Hematopoietic multipotent progenitor cell treated with erythropoietin and hydrocortisone succinate and interleukin-3 and kit ligand, for 4 days (in vitro differentiated cells): ENCODE measurements around the gene TTC21A.
"Not testable (repeated sequence)": the region's sequence is repeated elsewhere in the genome, so short reads cannot be mapped to it uniquely, and the experiment has no call there.

ENCODE experiments used
- DNase-seq: peaks from one replicate; pipeline ENCODE4 v3.0.0-alpha.2; 2015

TTC21A gene

GRCh38 chr3:39150803-39151631 lies 43.5 kb downstream of the TTC21A start:
- DNase-seq = peak; percentile 57

DNA sequence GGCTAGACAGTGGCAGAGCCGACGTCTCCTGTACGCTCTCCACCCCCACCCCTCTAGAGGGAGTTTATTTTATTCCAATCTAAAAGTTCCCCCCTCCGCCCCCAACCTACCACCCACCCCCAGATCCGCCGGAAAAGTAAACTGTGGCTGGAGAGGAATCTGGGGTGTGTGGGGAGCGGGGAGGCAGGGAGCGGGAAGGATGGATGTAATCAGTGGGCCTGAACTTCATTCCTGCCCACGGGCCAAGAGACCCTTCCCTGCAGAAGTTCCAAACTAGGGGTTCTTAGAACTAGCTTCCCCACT lies 46.4 kb downstream of the TTC21A start:
- no peak for DNase-seq

DNA sequence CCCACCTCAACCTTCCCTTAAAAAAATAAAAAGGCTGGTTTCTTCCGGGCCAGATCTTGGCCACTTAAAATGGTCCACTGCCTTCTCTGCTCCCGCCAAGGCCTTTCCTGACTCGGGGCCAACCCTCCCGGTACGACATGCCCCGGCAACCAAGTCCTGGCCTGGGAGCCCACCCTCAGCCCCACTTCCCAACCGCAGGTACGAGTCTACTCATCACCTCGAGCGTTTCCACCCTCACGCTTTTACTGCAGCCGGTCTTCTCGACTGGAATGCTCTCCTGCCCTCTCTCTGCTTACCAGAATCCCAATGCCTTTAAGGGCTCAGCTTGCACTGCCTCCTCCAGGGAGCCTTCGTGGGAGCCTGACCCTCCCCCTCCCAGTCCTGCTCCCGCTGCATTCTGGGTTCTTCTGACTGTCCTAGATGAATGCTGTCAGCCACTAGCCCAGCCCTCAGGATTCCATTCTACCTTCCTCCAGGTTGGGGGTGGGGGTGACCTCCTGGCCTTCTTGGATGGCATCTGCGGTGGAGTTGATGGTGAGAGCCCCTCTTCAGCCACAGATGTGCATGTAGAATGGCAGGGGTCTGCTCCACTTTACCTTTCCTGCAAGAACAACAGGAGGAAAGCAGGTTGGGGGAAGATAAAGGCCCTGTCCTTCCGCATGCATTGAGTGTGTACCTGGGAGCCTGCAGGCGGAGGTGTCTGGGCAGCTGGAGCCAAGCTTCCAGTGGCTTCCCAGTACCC lies 47.0 kb downstream of the TTC21A start:
- no peak for DNase-seq

- DNase-seq = no peak
Measured at GRCh38 chr3:39156421-39156820, 48.9 kb downstream of the TTC21A start.

DNA sequence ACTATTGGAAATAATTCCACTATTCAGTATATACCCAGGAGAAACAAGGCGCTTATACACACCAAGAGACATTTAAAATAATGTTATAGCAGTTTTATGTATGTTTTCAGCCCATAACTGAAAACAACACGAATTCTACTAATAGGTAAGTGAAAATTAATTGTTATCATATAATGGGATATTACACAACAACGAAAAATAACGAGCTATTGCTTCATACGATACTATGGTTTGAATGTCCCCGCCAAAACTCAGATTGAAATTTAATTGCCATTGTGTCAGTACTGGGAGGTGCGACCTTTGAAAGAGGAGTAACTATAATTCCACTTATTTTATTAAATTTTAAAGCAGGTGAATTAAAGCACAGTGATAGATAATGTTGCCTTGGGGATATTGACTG lies 49.9 kb downstream of the TTC21A start:
- no peak for DNase-seq

DNA sequence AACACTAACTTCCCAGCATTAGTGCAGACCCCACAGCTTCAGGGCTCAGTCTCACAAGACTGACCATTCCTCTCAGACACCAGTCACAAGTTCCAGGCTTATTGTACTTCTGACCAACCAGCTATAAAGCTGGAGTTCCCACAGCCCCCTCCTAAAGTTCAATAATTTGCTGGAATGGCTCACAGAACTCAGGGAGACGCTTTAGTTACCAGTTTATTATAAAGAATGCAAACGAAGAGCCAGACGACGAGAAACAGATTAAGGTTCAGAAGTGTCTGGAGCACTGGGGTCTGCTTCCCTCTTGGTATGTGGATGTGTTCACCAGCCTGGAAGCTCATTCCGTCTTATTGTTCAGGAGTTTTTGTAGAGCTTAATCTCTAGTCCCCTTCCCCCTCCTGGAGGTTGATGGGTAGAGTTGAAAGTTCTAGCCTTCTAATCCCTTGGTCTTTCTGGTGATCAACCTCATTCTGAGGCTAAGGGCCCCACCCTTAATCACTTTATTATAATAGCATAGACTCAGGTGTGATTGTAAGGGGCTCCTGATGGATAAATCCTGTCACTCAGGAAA lies 50.8 kb downstream of the TTC21A start:
- DNase-seq = no peak

DNA sequence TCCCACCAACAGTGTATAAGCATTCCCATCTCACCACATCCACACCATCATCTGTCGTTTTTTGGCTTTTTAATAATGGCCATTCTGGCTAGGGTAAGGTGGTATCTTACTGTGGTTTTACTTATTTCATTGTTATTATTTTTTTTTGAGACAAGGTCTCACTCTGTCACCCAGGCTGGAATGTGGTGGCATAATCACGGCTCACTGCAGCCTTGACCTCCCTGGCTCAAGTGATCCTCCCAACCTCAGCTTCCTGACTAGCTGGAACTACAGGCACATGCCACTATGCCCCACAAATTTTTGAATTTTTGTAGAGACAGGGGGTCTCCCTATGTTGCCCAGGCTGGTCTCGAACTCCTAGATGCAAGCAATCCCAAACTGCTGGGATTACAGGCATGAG lies 56.9 kb downstream of the TTC21A start:
- DNase-seq = no peak

- no peak for DNase-seq
Measured at GRCh38 chr3:39165518-39165917, 58.0 kb downstream of the TTC21A start.

GRCh38 chr3:39166134-39166710 lies 58.7 kb downstream of the TTC21A start:
- peak; percentile 36 for DNase-seq

- peak; percentile 77 for DNase-seq
Measured at GRCh38 chr3:39166932-39167532, 59.6 kb downstream of the TTC21A start.

DNA sequence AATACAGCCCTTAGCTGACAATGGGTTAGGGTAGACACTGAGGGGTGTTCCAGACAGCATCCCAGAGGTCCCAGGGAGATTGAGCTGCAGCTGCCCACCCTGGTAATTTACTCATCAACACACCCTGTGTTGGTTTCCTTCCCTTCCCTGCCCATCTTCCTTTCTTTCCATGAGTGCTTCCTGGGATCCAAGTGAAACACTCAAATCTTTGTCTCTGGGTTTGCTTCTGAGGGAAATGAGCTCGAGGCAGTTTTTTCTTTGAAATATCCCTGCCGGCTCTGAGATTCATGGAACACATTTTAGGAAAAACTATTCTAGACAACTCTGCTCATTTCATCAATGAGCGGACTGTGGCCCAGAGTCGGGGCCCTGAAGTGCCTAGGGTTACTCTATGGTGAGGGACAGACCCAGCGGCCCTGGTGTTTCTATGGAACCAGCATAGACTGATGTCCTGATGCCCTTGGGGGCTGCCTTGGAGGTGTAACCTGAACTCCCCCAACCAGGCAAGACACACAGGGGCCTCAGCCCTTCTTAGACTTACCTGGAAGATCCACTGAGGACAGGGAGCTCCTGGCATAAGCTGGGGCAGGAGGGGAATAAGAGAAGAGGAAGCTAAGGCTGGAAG lies 60.8 kb downstream of the TTC21A start:
- DNase-seq = no peak

GRCh38 chr3:39169712-39170111 lies 62.2 kb downstream of the TTC21A start:
- no peak for DNase-seq

- DNase-seq = no peak
Measured at GRCh38 chr3:39170461-39170860, 63.0 kb downstream of the TTC21A start.

- not testable (repeated sequence) for DNase-seq
Measured at GRCh38 chr3:39170877-39171276, 63.4 kb downstream of the TTC21A start.

DNA sequence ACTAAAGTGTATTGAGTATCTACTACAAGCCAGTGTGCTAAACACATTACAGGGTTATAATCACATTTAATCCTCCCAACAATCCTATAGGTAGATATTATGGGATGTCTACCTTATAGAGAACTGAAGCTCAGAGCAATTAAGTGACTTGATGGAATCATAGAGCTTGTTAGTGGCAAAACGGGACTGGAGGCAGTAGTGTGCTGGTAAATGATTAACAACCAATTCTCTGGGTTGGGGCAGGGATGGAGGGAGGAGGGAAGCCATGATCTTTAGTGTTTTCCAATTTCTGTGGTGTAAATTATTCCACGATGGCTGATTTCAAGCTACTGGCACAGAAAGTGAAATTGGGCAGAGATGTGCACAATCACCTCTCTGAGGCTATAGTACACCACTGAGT lies 64.4 kb downstream of the TTC21A start:
- DNase-seq = no peak

DNA sequence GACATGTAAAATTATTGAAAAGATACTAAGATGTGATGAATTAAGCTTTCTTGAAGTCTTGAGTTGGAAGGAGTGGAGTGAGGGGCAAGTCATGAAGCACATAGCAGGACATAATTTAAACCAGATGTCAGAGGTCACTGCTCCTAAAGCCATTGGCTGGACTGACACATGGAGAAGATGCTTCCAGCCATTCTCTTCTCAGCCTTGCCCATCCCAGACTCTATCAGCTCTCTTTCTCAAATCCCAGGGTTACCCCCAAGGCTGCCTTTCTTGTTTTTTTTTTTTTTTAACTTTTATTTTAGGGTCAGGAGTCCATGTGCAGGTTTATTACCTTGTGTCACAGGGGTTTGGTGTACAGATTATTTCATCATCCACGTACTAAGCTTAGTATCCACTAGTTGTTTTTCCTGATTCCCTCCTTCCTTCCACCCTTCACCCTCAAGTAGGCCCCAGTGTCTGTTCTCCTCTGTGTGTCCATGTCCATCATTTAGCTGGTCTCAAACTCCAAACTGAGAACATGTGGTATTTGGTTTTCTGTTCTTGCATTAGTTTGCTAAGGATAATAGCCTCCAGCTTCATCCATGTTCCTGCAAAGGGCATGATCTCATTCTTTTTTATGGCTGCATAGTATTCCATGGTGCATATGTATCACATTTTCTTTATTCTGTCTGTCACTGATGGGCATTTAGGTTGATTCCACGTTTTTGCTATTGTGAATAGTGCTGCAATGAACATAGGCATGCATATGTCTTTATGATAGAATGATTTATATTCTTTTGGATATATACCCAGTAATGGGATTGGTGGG lies 66.0 kb downstream of the TTC21A start:
- no peak for DNase-seq

DNA sequence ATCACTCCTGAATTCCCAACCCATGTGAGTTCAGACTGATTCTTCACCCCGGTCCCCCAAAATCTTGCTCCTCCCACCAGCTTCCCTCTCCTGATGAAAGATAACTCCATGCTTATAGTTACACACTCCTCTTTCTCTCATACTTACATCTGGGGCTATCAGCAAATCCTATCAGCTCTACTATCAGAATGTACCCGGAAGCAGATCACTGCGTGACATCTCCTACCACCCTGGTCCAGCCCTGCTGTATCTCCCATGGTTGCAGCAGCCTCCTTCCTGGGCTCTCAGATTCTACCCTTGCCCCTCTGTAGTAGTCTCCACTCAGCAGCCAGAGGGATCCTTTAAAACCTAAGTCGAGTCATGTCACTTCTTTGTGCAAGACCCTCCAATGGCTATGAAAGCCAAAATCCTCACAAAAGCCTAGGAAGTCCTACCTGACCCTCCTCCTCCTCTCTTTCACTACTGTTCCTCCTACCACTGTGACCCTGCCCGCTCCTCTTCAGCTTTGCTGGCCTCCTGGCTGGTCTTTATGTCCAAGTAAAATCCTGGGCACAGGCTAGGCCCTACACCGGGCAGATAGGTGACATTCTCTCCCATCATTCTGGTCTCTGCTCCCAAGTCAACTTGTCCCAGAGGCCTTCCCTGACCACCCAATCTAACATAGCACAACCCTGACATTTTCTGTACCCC lies 68.7 kb downstream of the TTC21A start:
- DNase-seq = peak; percentile 37

DNA sequence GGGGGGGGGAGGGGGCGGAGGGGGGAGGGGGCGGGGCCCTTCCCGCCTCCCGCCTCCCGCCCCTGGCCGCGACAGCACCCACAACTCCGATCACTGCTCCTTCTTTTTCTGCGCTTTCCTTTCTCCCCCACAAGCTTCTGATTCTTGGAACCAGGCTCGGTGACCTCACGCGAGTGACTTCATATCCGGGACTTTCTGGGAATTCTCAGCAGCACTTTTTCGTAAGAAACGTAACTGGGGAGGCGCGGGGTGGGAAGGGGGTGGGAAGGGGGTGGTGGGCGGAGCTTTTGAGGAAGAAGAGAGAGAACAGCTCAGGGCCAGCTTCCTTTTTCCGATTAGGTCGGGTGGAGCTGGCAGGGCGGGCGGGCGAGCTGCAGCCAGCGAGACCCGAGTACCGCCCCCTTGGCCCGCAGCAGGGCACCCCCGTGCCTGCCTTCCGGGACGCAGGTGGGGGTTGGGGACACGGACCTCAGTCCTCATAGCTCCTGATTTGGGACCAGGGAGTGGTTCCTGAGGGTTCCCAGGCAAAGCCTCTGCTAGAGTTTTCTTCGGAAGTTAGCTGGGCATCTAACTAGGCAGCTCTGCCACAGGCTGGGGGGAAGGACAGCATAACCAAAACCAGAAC lies 70.3 kb downstream of the TTC21A start:
- DNase-seq = peak; percentile 94

- DNase-seq = no peak
Measured at GRCh38 chr3:39178553-39178952, 71.1 kb downstream of the TTC21A start.

DNA sequence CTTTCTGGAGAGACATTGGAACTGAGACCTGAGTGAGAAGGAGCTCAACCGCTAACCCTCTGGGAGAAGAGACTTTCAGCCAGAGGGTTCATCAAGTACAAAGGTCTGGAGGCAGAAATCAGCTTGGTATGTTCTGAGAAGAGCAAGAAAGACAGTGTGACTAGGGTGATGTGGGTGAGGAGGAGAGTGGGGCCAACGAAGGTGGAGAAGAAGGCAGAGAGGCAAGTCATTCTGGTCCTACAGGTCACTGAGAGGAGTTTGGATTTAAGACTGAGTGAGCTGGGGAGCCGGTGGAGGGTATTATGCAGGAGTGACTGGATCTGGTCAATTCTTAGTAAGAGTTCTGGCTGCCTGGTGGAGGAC lies 72.7 kb downstream of the TTC21A start:
- DNase-seq = no peak
